Loucy (cell line): ENCODE data around the gene CFAP206.

ENCODE experiments used
- H2AFZ ChIP-seq: fragments of 200-600 bp; sonication (generic); 2 replicates; pipeline ENCODE4 v1.6.0; 2016; ENCODE audit warnings: antibody characterized with exemption, mild to moderate bottlenecking, low read length, moderate library complexity
- H3F3A ChIP-seq: fragments of 200-600 bp; 2 replicates; pipeline ENCODE4 v1.6.0; 2016; ENCODE audit warnings: antibody characterized with exemption, low read depth, mild to moderate bottlenecking
- H3K27me3 ChIP-seq: fragments of 200-600 bp; sonication (generic); 2 replicates; pipeline ENCODE4 v1.6.1; 2014; ENCODE audit warnings: low read length, mild to moderate bottlenecking; ENCODE audit not compliant: insufficient read depth, poor library complexity, severe bottlenecking
- H3K36me3 ChIP-seq: fragments of 200-600 bp; sonication (generic); 2 replicates; pipeline ENCODE4 v1.6.1; 2016; ENCODE audit warnings: low read length; ENCODE audit not compliant: insufficient read depth
- H3K4me1 ChIP-seq: fragments of 200-600 bp; sonication (generic); 2 replicates; pipeline ENCODE4 v1.5.1; 2014; ENCODE audit warnings: low read length, mild to moderate bottlenecking; ENCODE audit not compliant: insufficient read depth, poor library complexity, severe bottlenecking
- H3K4me2 ChIP-seq: fragments of 200-600 bp; sonication (generic); 2 replicates; pipeline ENCODE4 v1.6.0; 2014; ENCODE audit warnings: antibody characterized with exemption, low read length, low read depth, mild to moderate bottlenecking; ENCODE audit not compliant: poor library complexity, severe bottlenecking
- H3K4me3 ChIP-seq: fragments of 200-600 bp; sonication (generic); 2 replicates; pipeline ENCODE4 v1.5.1; 2014; ENCODE audit warnings: low read length, mild to moderate bottlenecking, mixed read lengths; ENCODE audit not compliant: poor library complexity, severe bottlenecking
- H3K79me2 ChIP-seq: fragments of 200-600 bp; sonication (generic); 2 replicates; pipeline ENCODE4 v1.6.1; 2014; ENCODE audit warnings: low read length; ENCODE audit not compliant: insufficient read depth
- H3K9ac ChIP-seq: fragments of 200-600 bp; sonication (generic); 2 replicates; pipeline ENCODE4 v1.6.0; 2014; ENCODE audit warnings: mild to moderate bottlenecking, low read depth, low read length, moderate library complexity; ENCODE audit not compliant: poor library complexity, severe bottlenecking
- H3K9me2 ChIP-seq: fragments of 200-600 bp; sonication (generic); replicated peaks from 2 replicates; pipeline ENCODE4 v1.6.1; 2016; ENCODE audit warnings: low read depth, low read length, mixed read lengths
- H3K9me3 ChIP-seq: fragments of 200-600 bp; sonication (generic); 2 replicates; pipeline ENCODE4 v1.6.1; 2014; ENCODE audit warnings: mild to moderate bottlenecking, antibody characterized with exemption, low read length, low read depth; ENCODE audit not compliant: insufficient read depth
- H4K20me1 ChIP-seq: fragments of 200-600 bp; sonication (generic); 2 replicates; pipeline ENCODE4 v1.6.0; 2014; ENCODE audit warnings: antibody characterized with exemption, low read length, mild to moderate bottlenecking; ENCODE audit not compliant: insufficient read depth, poor library complexity, severe bottlenecking
- CTCF ChIP-seq: fragments of 200-600 bp; sonication (generic); conservative IDR thresholded peaks from 2 replicates; pipeline ENCODE4 v1.5.1; 2014; ENCODE audit warnings: mild to moderate bottlenecking, antibody characterized with exemption, low read length
- EZH2phosphoT487 ChIP-seq: fragments of 200-600 bp; IDR thresholded peaks from 2 replicates; pipeline ENCODE4 v1.6.1; 2018; ENCODE audit warnings: antibody characterized with exemption, mild to moderate bottlenecking, moderate library complexity, borderline replicate concordance

Gene CFAP206

GRCh38 chr6:87407901-87408720 is at the start of gene CFAP206:
CFAP206 (plus strand) TSS chr6:87407972; CDS start chr6:87409840, 1,868 bp downstream.
- Histone ChIP-seq H4K20me1 (no peaks in the 10 kb centered on the region), H3F3A (no peaks in the 10 kb centered on the region; the same call in 1 of the 2 replicates), H3K4me1 (peaks cover 6% of the 10 kb centered on the region), H3K9me3 (no peaks in the 10 kb centered on the region), H3K4me3 (peak within 1 kb of the TSS; percentile 76), H3K79me2 (no peaks in the 10 kb centered on the region), H3K9ac (peak within 1 kb of the TSS; percentile 38), H3K9me2 (no peaks in the 10 kb centered on the region), H2AFZ (peak within 1 kb of the TSS; percentile 90), H3K4me2 (peak within 1 kb of the TSS; percentile 87), H3K27me3 (no peaks in the 10 kb centered on the region), H3K36me3 (no peaks in the 10 kb centered on the region)
- TF ChIP-seq CTCF (peak; percentile 31; the same call in 1 of the 2 replicates), EZH2phosphoT487 (no peak)

- no peak overlapping the region for H3K4me2 ChIP-seq
These were observed 43.0 kb upstream of the CFAP206 start for GRCh38 chr6:87364602-87365252.

More at GRCh38 chr6:87364602-87365252, 43.0 kb upstream of the CFAP206 start:
- Histone ChIP-seq H3K79me2 (no peaks in the 10 kb centered on the region), H3F3A (no peaks in the 10 kb centered on the region), H2AFZ (no peak overlapping the region), H3K9ac (no peak overlapping the region), H3K4me1 (no peaks in the 10 kb centered on the region), H4K20me1 (no peaks in the 10 kb centered on the region), H3K4me3 (no peak overlapping the region), H3K9me3 (no peaks in the 10 kb centered on the region), H3K27me3 (no peaks in the 10 kb centered on the region), H3K36me3 (no peaks in the 10 kb centered on the region), H3K9me2 (no peaks in the 10 kb centered on the region)
- TF ChIP-seq CTCF (no peak), EZH2phosphoT487 (no peak)
